WTC11 (cell line): Measurements from ENCODE around the gene BRD4. TPM values are rescaled to one million over a fixed set of nuclear protein-coding genes. Genes with fewer than 3 reads are reported as not detected.

ENCODE experiments used
- CREM ChIP-seq: sonication (generic); formaldehyde crosslinking; IDR thresholded peaks from 2 replicates; pipeline ENCODE4 v1.8.1; 2022; ENCODE audit warnings: mild to moderate bottlenecking, missing genetic modification reagents, moderate library complexity
- E2F1 ChIP-seq: sonication (generic); formaldehyde crosslinking; IDR thresholded peaks from 2 replicates; pipeline ENCODE4 v1.8.0; 2022; ENCODE audit warnings: mild to moderate bottlenecking, missing genetic modification reagents
- ESRRA ChIP-seq: sonication (generic); formaldehyde crosslinking; IDR thresholded peaks from 2 replicates; pipeline ENCODE4 v1.8.1; 2022; ENCODE audit warnings: mild to moderate bottlenecking, missing genetic modification reagents, borderline replicate concordance
- ETV6 ChIP-seq: sonication (generic); formaldehyde crosslinking; IDR thresholded peaks from 2 replicates; pipeline ENCODE4 v1.8.1; 2022; ENCODE audit warnings: mild to moderate bottlenecking, missing genetic modification reagents
- FOXK1 ChIP-seq: sonication (generic); formaldehyde crosslinking; IDR thresholded peaks from 2 replicates; pipeline ENCODE4 v1.8.0; 2022; ENCODE audit warnings: mild to moderate bottlenecking, moderate library complexity, missing genetic modification reagents
- HMGA2 ChIP-seq: fragments of 250-450 bp; sonication (Bioruptor Pico); IDR thresholded peaks from 2 replicates; pipeline ENCODE4 v1.4.0; 2021; ENCODE audit warnings: mild to moderate bottlenecking, moderate library complexity
- IRF1 ChIP-seq: sonication (generic); formaldehyde crosslinking; IDR thresholded peaks from 2 replicates; pipeline ENCODE4 v1.8.0; 2023; ENCODE audit warnings: missing genetic modification reagents
- IRF2 ChIP-seq: sonication (generic); formaldehyde crosslinking; IDR thresholded peaks from 2 replicates; pipeline ENCODE4 v1.8.0; 2022; ENCODE audit warnings: low read depth, missing genetic modification reagents, borderline replicate concordance
- MXD4 ChIP-seq: fragments of 250-450 bp; sonication (Bioruptor Pico); IDR thresholded peaks from 2 replicates; pipeline ENCODE4 v1.8.0; 2021; ENCODE audit warnings: mild to moderate bottlenecking, moderate library complexity, borderline replicate concordance
- NR1H2 ChIP-seq: sonication (generic); formaldehyde crosslinking; IDR thresholded peaks from 2 replicates; pipeline ENCODE4 v1.9.0; 2021; ENCODE audit warnings: mild to moderate bottlenecking, moderate library complexity, missing genetic modification reagents
- NR2C2 ChIP-seq: sonication (generic); formaldehyde crosslinking; IDR thresholded peaks from 2 replicates; pipeline ENCODE4 v1.8.0; 2022; ENCODE audit warnings: mild to moderate bottlenecking, missing genetic modification reagents
- PRDM15 ChIP-seq: sonication (generic); formaldehyde crosslinking; IDR thresholded peaks from 2 replicates; pipeline ENCODE4 v1.8.0; 2022; ENCODE audit warnings: missing genetic modification reagents
- RORB ChIP-seq: fragments of 250-450 bp; sonication (Bioruptor Pico); IDR thresholded peaks from 2 replicates; pipeline ENCODE4 v1.9.0; 2021; ENCODE audit warnings: mild to moderate bottlenecking
- SOX15 ChIP-seq: fragments of 250-450 bp; sonication (Bioruptor Pico); IDR thresholded peaks from 2 replicates; pipeline ENCODE4 v1.9.0; 2021; ENCODE audit warnings: mild to moderate bottlenecking
- TCF7 ChIP-seq: sonication (generic); formaldehyde crosslinking; IDR thresholded peaks from 2 replicates; pipeline ENCODE4 v1.8.0; 2022; ENCODE audit warnings: mild to moderate bottlenecking, low read depth, missing genetic modification reagents, moderate library complexity
- TP53 ChIP-seq: sonication (generic); formaldehyde crosslinking; IDR thresholded peaks from 2 replicates; pipeline ENCODE4 v1.8.1; 2023; ENCODE audit warnings: mild to moderate bottlenecking, missing genetic modification reagents
- ZNF219 ChIP-seq: sonication (generic); formaldehyde crosslinking; IDR thresholded peaks from 2 replicates; pipeline ENCODE4 v1.8.0; 2023; ENCODE audit warnings: missing genetic modification reagents, mild to moderate bottlenecking, borderline replicate concordance
- ZNF423 ChIP-seq: fragments of 250-450 bp; sonication (Bioruptor Pico); IDR thresholded peaks from 2 replicates; pipeline ENCODE4 v2.1.2; 2022; ENCODE audit warnings: mild to moderate bottlenecking, moderate library complexity
- total RNA-seq: library from RNA; stranded (reverse); gene quantifications from 3 replicates; pipeline ENCODE4 v1.2.3, GENCODE V29; 2021
- TF ChIP-seq, protein P1 (sequence below): fragments of 250-450 bp; sonication (Bioruptor Pico); IDR thresholded peaks from 2 replicates; pipeline ENCODE4 v2.1.2; 2022; ENCODE audit warnings: mild to moderate bottlenecking, moderate library complexity
- TF ChIP-seq, protein P2 (sequence below): sonication (generic); formaldehyde crosslinking; IDR thresholded peaks from 2 replicates; pipeline ENCODE4 v1.8.1; 2023; ENCODE audit warnings: mild to moderate bottlenecking, missing genetic modification reagents, borderline replicate concordance
- TF ChIP-seq, protein P3 (sequence below): sonication (generic); formaldehyde crosslinking; IDR thresholded peaks from 2 replicates; pipeline ENCODE4 v1.8.0; 2023; ENCODE audit warnings: missing genetic modification reagents, mild to moderate bottlenecking, borderline replicate concordance
- TF ChIP-seq, protein P4 (sequence below): sonication (generic); formaldehyde crosslinking; IDR thresholded peaks from 2 replicates; pipeline ENCODE4 v1.8.1; 2023; ENCODE audit warnings: mild to moderate bottlenecking, missing genetic modification reagents, moderate library complexity

The BRD4 gene
- total RNA-seq, 1 experiment from 2014 or later = 128 TPM

DNA sequence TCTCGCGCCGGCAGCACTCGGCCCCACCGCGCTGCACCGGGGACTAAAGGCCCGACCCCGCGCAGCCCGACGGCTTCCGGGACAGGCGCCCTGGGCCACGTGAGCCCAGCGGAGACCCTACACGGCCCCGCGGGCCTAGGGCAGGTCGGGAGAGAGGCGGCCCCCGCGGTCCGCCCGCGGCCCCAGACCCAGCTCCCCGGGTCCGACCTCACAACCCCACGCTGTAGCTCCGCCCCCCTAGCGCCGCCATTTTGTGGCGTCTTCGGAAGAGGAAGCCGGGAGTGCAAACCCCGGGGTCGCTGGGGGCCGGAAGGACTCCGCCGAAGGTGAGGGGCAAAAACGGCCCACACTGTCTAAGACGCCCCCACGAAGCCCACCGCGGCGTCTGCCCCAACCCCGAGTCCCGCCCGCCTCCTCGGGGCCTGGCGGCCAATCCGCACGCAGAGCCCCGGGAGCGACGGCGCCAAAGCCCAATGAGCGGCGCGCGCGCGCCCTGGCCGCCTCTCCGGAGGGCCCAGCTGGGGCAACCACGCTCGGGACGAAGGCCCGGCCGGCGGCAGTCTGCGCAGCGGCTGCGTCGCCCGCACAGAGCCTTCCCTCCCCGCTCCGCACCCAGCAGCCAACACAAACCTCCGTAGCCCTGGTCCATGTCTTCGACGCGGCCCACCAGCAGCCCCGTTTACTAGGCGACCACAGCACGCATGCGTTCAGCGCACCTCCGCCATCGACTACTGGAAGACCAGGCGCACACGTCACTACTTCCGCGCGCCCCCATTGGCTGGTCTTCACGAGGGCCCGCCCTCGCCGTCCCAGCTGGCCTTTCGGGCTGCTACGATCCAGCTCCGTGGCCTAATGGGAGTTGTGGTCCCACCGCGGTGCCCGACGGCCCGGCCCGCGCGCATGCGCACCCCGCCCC, 47.0 kb upstream of the BRD4 start, which contains the start of gene AKAP8 (continued):
- TF ChIP-seq, protein P1, sequence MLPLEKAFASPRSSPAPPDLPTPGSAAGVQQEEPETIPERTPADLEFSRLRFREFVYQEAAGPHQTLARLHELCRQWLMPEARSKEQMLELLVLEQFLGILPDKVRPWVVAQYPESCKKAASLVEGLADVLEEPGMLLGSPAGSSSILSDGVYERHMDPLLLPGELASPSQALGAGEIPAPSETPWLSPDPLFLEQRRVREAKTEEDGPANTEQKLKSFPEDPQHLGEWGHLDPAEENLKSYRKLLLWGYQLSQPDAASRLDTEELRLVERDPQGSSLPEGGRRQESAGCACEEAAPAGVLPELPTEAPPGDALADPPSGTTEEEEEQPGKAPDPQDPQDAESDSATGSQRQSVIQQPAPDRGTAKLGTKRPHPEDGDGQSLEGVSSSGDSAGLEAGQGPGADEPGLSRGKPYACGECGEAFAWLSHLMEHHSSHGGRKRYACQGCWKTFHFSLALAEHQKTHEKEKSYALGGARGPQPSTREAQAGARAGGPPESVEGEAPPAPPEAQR = no peak
- TF ChIP-seq, protein P2, sequence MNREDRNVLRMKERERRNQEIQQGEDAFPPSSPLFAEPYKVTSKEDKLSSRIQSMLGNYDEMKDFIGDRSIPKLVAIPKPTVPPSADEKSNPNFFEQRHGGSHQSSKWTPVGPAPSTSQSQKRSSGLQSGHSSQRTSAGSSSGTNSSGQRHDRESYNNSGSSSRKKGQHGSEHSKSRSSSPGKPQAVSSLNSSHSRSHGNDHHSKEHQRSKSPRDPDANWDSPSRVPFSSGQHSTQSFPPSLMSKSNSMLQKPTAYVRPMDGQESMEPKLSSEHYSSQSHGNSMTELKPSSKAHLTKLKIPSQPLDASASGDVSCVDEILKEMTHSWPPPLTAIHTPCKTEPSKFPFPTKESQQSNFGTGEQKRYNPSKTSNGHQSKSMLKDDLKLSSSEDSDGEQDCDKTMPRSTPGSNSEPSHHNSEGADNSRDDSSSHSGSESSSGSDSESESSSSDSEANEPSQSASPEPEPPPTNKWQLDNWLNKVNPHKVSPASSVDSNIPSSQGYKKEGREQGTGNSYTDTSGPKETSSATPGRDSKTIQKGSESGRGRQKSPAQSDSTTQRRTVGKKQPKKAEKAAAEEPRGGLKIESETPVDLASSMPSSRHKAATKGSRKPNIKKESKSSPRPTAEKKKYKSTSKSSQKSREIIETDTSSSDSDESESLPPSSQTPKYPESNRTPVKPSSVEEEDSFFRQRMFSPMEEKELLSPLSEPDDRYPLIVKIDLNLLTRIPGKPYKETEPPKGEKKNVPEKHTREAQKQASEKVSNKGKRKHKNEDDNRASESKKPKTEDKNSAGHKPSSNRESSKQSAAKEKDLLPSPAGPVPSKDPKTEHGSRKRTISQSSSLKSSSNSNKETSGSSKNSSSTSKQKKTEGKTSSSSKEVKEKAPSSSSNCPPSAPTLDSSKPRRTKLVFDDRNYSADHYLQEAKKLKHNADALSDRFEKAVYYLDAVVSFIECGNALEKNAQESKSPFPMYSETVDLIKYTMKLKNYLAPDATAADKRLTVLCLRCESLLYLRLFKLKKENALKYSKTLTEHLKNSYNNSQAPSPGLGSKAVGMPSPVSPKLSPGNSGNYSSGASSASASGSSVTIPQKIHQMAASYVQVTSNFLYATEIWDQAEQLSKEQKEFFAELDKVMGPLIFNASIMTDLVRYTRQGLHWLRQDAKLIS (CRISPR knock-in tag) = no peak
- no peak for TF ChIP-seq ZNF423 (CRISPR knock-in tag)
- TF ChIP-seq IRF2 (CRISPR knock-in tag) = peak; percentile 23; the same call in 1 of the 2 replicates
- TF ChIP-seq FOXK1 (CRISPR knock-in tag) = peak; percentile 77
- TF ChIP-seq TCF7 (CRISPR knock-in tag) = no peak
- 0 out of 2 replicates have a peak, but pooled peaks have one; percentile 30 for TF ChIP-seq ESRRA (CRISPR knock-in tag)
- TF ChIP-seq CREM (CRISPR knock-in tag) = peak; percentile 92
- TF ChIP-seq TP53 (CRISPR knock-in tag) = 0 out of 2 replicates have a peak, but pooled peaks have one; percentile 17
- TF ChIP-seq ZNF219 (CRISPR knock-in tag) = no peak
- no peak for TF ChIP-seq SOX15 (CRISPR knock-in tag)
- TF ChIP-seq E2F1 = 0 out of 2 replicates have a peak, but pooled peaks have one; percentile 23
- TF ChIP-seq NR2C2 (CRISPR knock-in tag) = no peak
- TF ChIP-seq, protein P3, sequence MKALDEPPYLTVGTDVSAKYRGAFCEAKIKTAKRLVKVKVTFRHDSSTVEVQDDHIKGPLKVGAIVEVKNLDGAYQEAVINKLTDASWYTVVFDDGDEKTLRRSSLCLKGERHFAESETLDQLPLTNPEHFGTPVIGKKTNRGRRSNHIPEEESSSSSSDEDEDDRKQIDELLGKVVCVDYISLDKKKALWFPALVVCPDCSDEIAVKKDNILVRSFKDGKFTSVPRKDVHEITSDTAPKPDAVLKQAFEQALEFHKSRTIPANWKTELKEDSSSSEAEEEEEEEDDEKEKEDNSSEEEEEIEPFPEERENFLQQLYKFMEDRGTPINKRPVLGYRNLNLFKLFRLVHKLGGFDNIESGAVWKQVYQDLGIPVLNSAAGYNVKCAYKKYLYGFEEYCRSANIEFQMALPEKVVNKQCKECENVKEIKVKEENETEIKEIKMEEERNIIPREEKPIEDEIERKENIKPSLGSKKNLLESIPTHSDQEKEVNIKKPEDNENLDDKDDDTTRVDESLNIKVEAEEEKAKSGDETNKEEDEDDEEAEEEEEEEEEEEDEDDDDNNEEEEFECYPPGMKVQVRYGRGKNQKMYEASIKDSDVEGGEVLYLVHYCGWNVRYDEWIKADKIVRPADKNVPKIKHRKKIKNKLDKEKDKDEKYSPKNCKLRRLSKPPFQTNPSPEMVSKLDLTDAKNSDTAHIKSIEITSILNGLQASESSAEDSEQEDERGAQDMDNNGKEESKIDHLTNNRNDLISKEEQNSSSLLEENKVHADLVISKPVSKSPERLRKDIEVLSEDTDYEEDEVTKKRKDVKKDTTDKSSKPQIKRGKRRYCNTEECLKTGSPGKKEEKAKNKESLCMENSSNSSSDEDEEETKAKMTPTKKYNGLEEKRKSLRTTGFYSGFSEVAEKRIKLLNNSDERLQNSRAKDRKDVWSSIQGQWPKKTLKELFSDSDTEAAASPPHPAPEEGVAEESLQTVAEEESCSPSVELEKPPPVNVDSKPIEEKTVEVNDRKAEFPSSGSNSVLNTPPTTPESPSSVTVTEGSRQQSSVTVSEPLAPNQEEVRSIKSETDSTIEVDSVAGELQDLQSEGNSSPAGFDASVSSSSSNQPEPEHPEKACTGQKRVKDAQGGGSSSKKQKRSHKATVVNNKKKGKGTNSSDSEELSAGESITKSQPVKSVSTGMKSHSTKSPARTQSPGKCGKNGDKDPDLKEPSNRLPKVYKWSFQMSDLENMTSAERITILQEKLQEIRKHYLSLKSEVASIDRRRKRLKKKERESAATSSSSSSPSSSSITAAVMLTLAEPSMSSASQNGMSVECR (CRISPR knock-in tag) = peak; percentile 67
- no peak for TF ChIP-seq MXD4 (CRISPR knock-in tag)
- TF ChIP-seq PRDM15 (CRISPR knock-in tag) = peak; percentile 72
- TF ChIP-seq, protein P4, sequence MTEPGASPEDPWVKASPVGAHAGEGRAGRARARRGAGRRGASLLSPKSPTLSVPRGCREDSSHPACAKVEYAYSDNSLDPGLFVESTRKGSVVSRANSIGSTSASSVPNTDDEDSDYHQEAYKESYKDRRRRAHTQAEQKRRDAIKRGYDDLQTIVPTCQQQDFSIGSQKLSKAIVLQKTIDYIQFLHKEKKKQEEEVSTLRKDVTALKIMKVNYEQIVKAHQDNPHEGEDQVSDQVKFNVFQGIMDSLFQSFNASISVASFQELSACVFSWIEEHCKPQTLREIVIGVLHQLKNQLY = peak; percentile 20; the same call in 1 of the 2 replicates
- TF ChIP-seq ETV6 (CRISPR knock-in tag) = peak; percentile 74; the same call in 1 of the 2 replicates
- TF ChIP-seq HMGA2 (CRISPR knock-in tag) = no peak
- no peak; the same call in 1 of the 2 replicates for TF ChIP-seq IRF1 (CRISPR knock-in tag)
- no peak for TF ChIP-seq NR1H2 (CRISPR knock-in tag)
- TF ChIP-seq RORB (CRISPR knock-in tag) = no peak
